IMR-90 (cell line): ENCODE measurements around the gene MLX. TPM values are rescaled to one million over a fixed set of nuclear protein-coding genes. Genes with fewer than 3 reads are reported as not detected.

Experiments
- ATAC-seq: fragments of 200-7000 bp; cut with Tn5 transposase; 2 replicates; pipeline ENCODE4 v1.9.1; 2020; ENCODE audit warnings: low read depth, mild to moderate bottlenecking, moderate library complexity
- BruUV-seq: library from RNA; stranded (reverse); fragments of 400-500 nt; replicated peaks from 2 replicates; lab custom pipeline; 2021; lab: Mats Ljungman, UMichigan
- CTCF ChIA-PET: fragments of 300-600 bp; formaldehyde crosslinking; extraction: SDS; loops from one replicate; lab custom pipeline; 2021; ENCODE audit warnings: antibody characterized with exemption; lab: Yijun Ruan, JAX
- POLR2A ChIA-PET: fragments of 300-600 bp; sonication (Branson Sonifier 250); formaldehyde crosslinking; loops from one replicate; lab custom pipeline; 2022; ENCODE audit warnings: antibody characterized with exemption; ENCODE audit not compliant: unreplicated experiment; lab: Charles Lee
- DNase-seq: peaks from one replicate; pipeline ENCODE4 v3.0.0; 2013
- H2AFZ ChIP-seq: replicated peaks from 2 replicates; pipeline ENCODE3; 2013; ENCODE audit warnings: low read length, mild to moderate bottlenecking; ENCODE audit not compliant: poor library complexity
- H2AK5ac ChIP-seq: 2 replicates; pipeline ENCODE4 v1.6.1; 2013; ENCODE audit warnings: low read depth, low read length, inconsistent platforms
- H2AK9ac ChIP-seq: replicated peaks from 2 replicates; pipeline ENCODE3; 2013; ENCODE audit warnings: mild to moderate bottlenecking, low read depth, low read length, moderate library complexity; ENCODE audit not compliant: poor library complexity
- H2BK120ac ChIP-seq: 2 replicates; pipeline ENCODE4 v1.6.1; 2013; ENCODE audit warnings: low read depth, low read length, inconsistent platforms
- H2BK15ac ChIP-seq: 3 replicates; pipeline ENCODE4 v1.6.1; 2013; ENCODE audit warnings: low read depth, low read length, inconsistent platforms
- H2BK20ac ChIP-seq: 2 replicates; pipeline ENCODE4 v1.6.1; 2013; ENCODE audit warnings: low read depth, mild to moderate bottlenecking, inconsistent platforms, low read length, moderate library complexity
- H2BK5ac ChIP-seq: 2 replicates; pipeline ENCODE4 v1.6.1; 2013; ENCODE audit warnings: mild to moderate bottlenecking, low read depth, low read length, inconsistent platforms; ENCODE audit not compliant: poor library complexity, severe bottlenecking
- H3K14ac ChIP-seq: replicated peaks from 2 replicates; pipeline ENCODE4 v1.6.1; 2013; ENCODE audit warnings: low read depth, low read length, inconsistent platforms
- H3K18ac ChIP-seq: 2 replicates; pipeline ENCODE4 v1.6.1; 2013; ENCODE audit warnings: low read depth, low read length, control low read depth
- H3K23ac ChIP-seq: 2 replicates; pipeline ENCODE4 v1.6.1; 2013; ENCODE audit warnings: low read depth, low read length, inconsistent platforms
- H3K27ac ChIP-seq: 2 replicates; pipeline ENCODE4 v1.5.1; 2013; ENCODE audit warnings: mild to moderate bottlenecking, control low read depth, low read length; ENCODE audit not compliant: insufficient read depth
- H3K27me3 ChIP-seq: 2 replicates; pipeline ENCODE4 v1.6.1; 2013; ENCODE audit warnings: low read length; ENCODE audit not compliant: control insufficient read depth, insufficient read depth
- H3K36me3 ChIP-seq: 2 replicates; pipeline ENCODE4 v1.6.1; 2013; ENCODE audit warnings: low read length, mixed read lengths; ENCODE audit not compliant: control insufficient read depth, insufficient read depth
- H3K4ac ChIP-seq: 2 replicates; pipeline ENCODE4 v1.6.1; 2013; ENCODE audit warnings: low read depth, low read length, inconsistent platforms
- H3K4me1 ChIP-seq: 2 replicates; pipeline ENCODE4 v1.6.1; 2013; ENCODE audit warnings: low read length, mixed read lengths; ENCODE audit not compliant: control insufficient read depth, insufficient read depth
- H3K4me2 ChIP-seq: 2 replicates; pipeline ENCODE4 v1.6.1; 2013; ENCODE audit warnings: low read depth, mild to moderate bottlenecking, control low read depth, low read length, moderate library complexity
- H3K4me3 ChIP-seq: 2 replicates; pipeline ENCODE4 v1.5.1; 2013; ENCODE audit warnings: low read depth, mild to moderate bottlenecking, control low read depth, low read length, moderate library complexity; ENCODE audit not compliant: insufficient read depth
- H3K56ac ChIP-seq: 2 replicates; pipeline ENCODE4 v1.6.1; 2013; ENCODE audit warnings: low read length, inconsistent platforms; ENCODE audit not compliant: insufficient read depth; ENCODE audit errors: extremely low read depth
- H3K79me1 ChIP-seq, 2 experiments: 2 replicates each; pipeline ENCODE4 v1.6.1; 2013; ENCODE audit warnings: low read length in 2 of 2, inconsistent platforms in 1 of 2, low read depth in 1 of 2
- H3K9ac ChIP-seq: 2 replicates; pipeline ENCODE4 v1.6.1; 2013; ENCODE audit warnings: low read depth, low read length, control low read depth
- H3K9me1 ChIP-seq: 2 replicates; pipeline ENCODE4 v1.6.1; 2013; ENCODE audit warnings: low read length, inconsistent platforms; ENCODE audit not compliant: insufficient read depth
- H3K9me3 ChIP-seq: 2 replicates; pipeline ENCODE4 v1.6.1; 2013; ENCODE audit warnings: low read length; ENCODE audit not compliant: control insufficient read depth, insufficient read depth
- H4K20me1 ChIP-seq: 2 replicates; pipeline ENCODE4 v1.6.1; 2013; ENCODE audit warnings: low read length, inconsistent platforms; ENCODE audit not compliant: insufficient read depth
- H4K5ac ChIP-seq: 2 replicates; pipeline ENCODE4 v1.6.1; 2013; ENCODE audit warnings: mild to moderate bottlenecking, low read depth, low read length, control low read depth
- H4K8ac ChIP-seq, 2 experiments: 2 replicates each; pipeline ENCODE4 v1.6.1; 2013; ENCODE audit warnings: low read depth in 2 of 2, low read length in 2 of 2, control low read depth in 1 of 2, inconsistent platforms in 1 of 2
- H4K91ac ChIP-seq: 2 replicates; pipeline ENCODE4 v1.6.1; 2013; ENCODE audit warnings: low read depth, low read length, inconsistent platforms; ENCODE audit not compliant: insufficient read depth
- CEBPB ChIP-seq: IDR thresholded peaks from 2 replicates; pipeline ENCODE4 v1.6.1; 2012; ENCODE audit warnings: low read depth, low read length, improper control_type of control experiment
- CHD1 ChIP-seq: IDR thresholded peaks from 2 replicates; pipeline ENCODE4 v1.6.1; 2012; ENCODE audit warnings: low read depth, low read length, improper control_type of control experiment
- ELK1 ChIP-seq: fragments of 150-350 bp; IDR thresholded peaks from 2 replicates; pipeline ENCODE4 v1.6.1; 2016; ENCODE audit warnings: low read depth, mild to moderate bottlenecking, low read length, moderate library complexity, borderline replicate concordance
- FOS ChIP-seq: fragments of 150-350 bp; IDR thresholded peaks from 2 replicates; pipeline ENCODE4 v1.6.1; 2016; ENCODE audit warnings: low read depth, low read length
- MAFK ChIP-seq: IDR thresholded peaks from 2 replicates; pipeline ENCODE4 v1.6.1; 2012; ENCODE audit warnings: low read depth, low read length, improper control_type of control experiment
- MAZ ChIP-seq: IDR thresholded peaks from 2 replicates; pipeline ENCODE4 v1.6.1; 2012; ENCODE audit warnings: low read depth, mild to moderate bottlenecking, low read length, improper control_type of control experiment, moderate library complexity, borderline replicate concordance
- POLR2A ChIP-seq: IDR thresholded peaks from 2 replicates; pipeline ENCODE4 v1.6.1; 2012; ENCODE audit warnings: mild to moderate bottlenecking, low read depth, low read length
- SMC3 ChIP-seq: fragments of 150-350 bp; IDR thresholded peaks from 2 replicates; pipeline ENCODE4 v1.6.1; 2016; ENCODE audit warnings: low read depth, mild to moderate bottlenecking, antibody characterized with exemption, low read length, moderate library complexity
- WGBS, 2 experiments: methylation state at CpG; one replicate each; pipeline versions ENCODE4 v1.1.5 to v1.1.7; 2013; ENCODE audit warnings: missing lambda C conversion rate in 2 of 2; ENCODE audit not compliant: insufficient read length in 1 of 2; ENCODE audit errors: extremely low coverage in 2 of 2; 5-methylcytosine and 5-hydroxymethylcytosine counted together
- dilution Hi-C: fragments of 300-500 bp; cut with HindIII; formaldehyde crosslinking; loops from one replicate; pipeline ENCODE4 v1.14.3; 2018; ENCODE audit warnings: low sequenced_read_pairs; ENCODE audit not compliant: unreplicated experiment
- in situ Hi-C: fragments of 300-500 bp; cut with MboI; formaldehyde crosslinking; loops from 3 replicates; pipeline ENCODE4 v1.14.3; 2019; ENCODE audit warnings: low sequenced_read_pairs, inconsistent platforms, mixed read lengths
- intact Hi-C: fragments of 100-400 bp; cut with micrococcal nuclease; formaldehyde crosslinking; loops from 2 replicates; pipeline ENCODE4 v1.10.0; 2022
- polyA plus RNA-seq, 3 experiments: library from polyadenylated mRNA; depleted of rRNA; stranded (reverse); fragments of >200 nt; gene quantifications; 2 replicates each; pipeline ENCODE4 v1.2.3, GENCODE V29; 2012; ENCODE audit warnings: low replicate concordance in 1 of 3
- total RNA-seq: library from RNA; depleted of rRNA; stranded (reverse); fragments of >200 nt; gene quantifications from 2 replicates; pipeline ENCODE4 v1.2.3, GENCODE V29; 2012

MLX gene
- total and polyA plus RNA-seq, 2 of the 4 experiments (the other 2 are of a cell fraction), result 37.8 to 45.6 TPM

GRCh38 chr17:42537156-42537805 lies 29.6 kb upstream of the MLX start:
- H2BK20ac ChIP-seq, result 0 out of 2 replicates have a peak overlapping the region, but pooled peaks have one; percentile 17
- no peak for ATAC-seq
- peak overlapping the region; percentile 72 to 95 for H4K8ac ChIP-seq
- peak overlapping the region; percentile 92 for H3K23ac ChIP-seq
- no peak overlapping the region for H4K5ac ChIP-seq
- peak overlapping the region; percentile 96 for H3K14ac ChIP-seq
- dilution Hi-C loops, result no loop called here
- POLR2A ChIA-PET, result interaction anchor here (1.6 to 1.8 kb wide), 2 partner anchors 114 to 116 kb away, joined by 4 read pairs; partner anchors contain the start of gene CAVIN1
- intact Hi-C loops, result no loop called here
- H2BK5ac ChIP-seq, result peak overlapping the region; percentile 63
- H3K79me1 ChIP-seq, result peaks cover 16 to 32% of the 10 kb centered on the region in 2 experiments
- in situ Hi-C loops, result no loop called here
- peak overlapping the region; percentile 97 for H3K4ac ChIP-seq
- H3K9me3 ChIP-seq, result no peaks in the 10 kb centered on the region
- peak overlapping the region; percentile 69 for H2BK120ac ChIP-seq
- BruUV-seq, result no TSS peak
- H2AK5ac ChIP-seq, result peak overlapping the region; percentile 93
- H3K27ac ChIP-seq, result peak overlapping the region; percentile 55
- TF ChIP-seq ELK1 (no peak), POLR2A (no peak), MAZ (no peak), FOS (no peak), MAFK (no peak), CHD1 (no peak), CEBPB (no peak), SMC3 (no peak)
- peak overlapping the region; percentile 99 for H2AK9ac ChIP-seq
- H3K56ac ChIP-seq, result no peak overlapping the region; the same call in 1 of the 2 replicates
- peaks cover 26% of the 10 kb centered on the region for H3K9me1 ChIP-seq
- no peak for DNase-seq
- H4K91ac ChIP-seq, result peak overlapping the region; percentile 98
- H4K20me1 ChIP-seq, result peaks cover 9% of the 10 kb centered on the region; the same call in 1 of the 2 replicates
- H3K36me3 ChIP-seq, result peaks cover 27% of the 10 kb centered on the region
- peak overlapping the region; percentile 81 for H3K9ac ChIP-seq
- H3K4me1 ChIP-seq, result peaks cover 10% of the 10 kb centered on the region
- H3K4me3 ChIP-seq, result peak overlapping the region; percentile 53
- WGBS, 2 experiments, result 95% methylated on average over 6 of the region's 31 CpGs; no CpG with 5 or more reads in 1 of the 2 experiments
- H3K4me2 ChIP-seq, result peak overlapping the region; percentile 90
- no peaks in the 10 kb centered on the region for H3K27me3 ChIP-seq
- H3K18ac ChIP-seq, result no peak overlapping the region
- H2BK15ac ChIP-seq, result no peak overlapping the region
- CTCF ChIA-PET, result interaction anchor here (0.6 to 1.8 kb wide), 4 partner anchors 10 to 368 kb away, joined by 3 to 6 read pairs (median 3); no protein-coding TSS in a partner anchor
- H2AFZ ChIP-seq, result peak overlapping the region; percentile 90
